Activated B cell treated with CpG ODN at 0.5 μM for 24 hours (primary cell): ENCODE measurements around the gene RTEL1. TPM values are rescaled to one million over a fixed set of nuclear protein-coding genes. Genes with fewer than 3 reads are reported as not detected.
A peak's percentile ranks its signal among the peaks of the same experiment; 100 is the strongest.
"Not testable (repeated sequence)": the region's sequence is repeated elsewhere in the genome, so short reads cannot be mapped to it uniquely, and the experiment has no call there.

Source experiments
- ATAC-seq: fragments of 200-7000 bp; cut with Tn5 transposase; one replicate; pipeline ENCODE4 v1.10.0; 2021; ENCODE audit warnings: low read depth, mild to moderate bottlenecking, moderate library complexity
- CTCF ChIA-PET: fragments of 350-600 bp; sonication (Branson Sonifier 250); formaldehyde crosslinking; loops from one replicate; lab custom pipeline; 2021; ENCODE audit warnings: antibody characterized with exemption; lab: Charles Lee
- POLR2A ChIA-PET: fragments of 350-600 bp; sonication (Branson Sonifier 250); formaldehyde crosslinking; loops from one replicate; lab custom pipeline; 2021; ENCODE audit warnings: antibody characterized with exemption; lab: Charles Lee
- DNase-seq: peaks from one replicate; pipeline ENCODE4 v3.0.0; 2022
- H3K27ac Mint-ChIP-seq: one replicate; pipeline ENCODE4 v1.8.0; 2020; ENCODE audit warnings: mixed read lengths
- H3K27me3 Mint-ChIP-seq: one replicate; pipeline ENCODE4 v1.8.0; 2021; ENCODE audit warnings: mixed read lengths
- H3K36me3 Mint-ChIP-seq: one replicate; pipeline ENCODE4 v1.8.0; 2021; ENCODE audit warnings: low read depth, mixed read lengths
- H3K4me1 Mint-ChIP-seq: one replicate; pipeline ENCODE4 v1.8.0; 2021; ENCODE audit warnings: mixed read lengths
- H3K4me3 Mint-ChIP-seq: one replicate; pipeline ENCODE4 v1.8.0; 2020; ENCODE audit warnings: mild to moderate bottlenecking, mixed read lengths
- H3K9me3 Mint-ChIP-seq: one replicate; pipeline ENCODE4 v1.8.0; 2020; ENCODE audit warnings: mixed read lengths
- intact Hi-C: fragments of 100-400 bp; cut with micrococcal nuclease; formaldehyde crosslinking; loops from one replicate; pipeline ENCODE4 v1.15.1; 2024
- total RNA-seq: library from RNA; stranded (reverse); gene quantifications from 2 replicates; pipeline ENCODE4 v1.2.3, GENCODE V29; 2022
- TF ChIP-seq, protein P1 (sequence below): fragments of 200-600 bp; IDR thresholded peaks from one replicate; pipeline ENCODE4 v1.8.0; 2022; ENCODE audit warnings: antibody characterized with exemption, mild to moderate bottlenecking

Gene RTEL1
- total RNA-seq, 1 donor from 2014 or later, result 33.8 TPM

- peaks cover 30% of the 10 kb centered on the region for H3K36me3 Mint-ChIP-seq
- ATAC-seq (no peak), DNase-seq (no peak)
- no peak overlapping the region for H3K27ac Mint-ChIP-seq
- TF ChIP-seq, protein P1, sequence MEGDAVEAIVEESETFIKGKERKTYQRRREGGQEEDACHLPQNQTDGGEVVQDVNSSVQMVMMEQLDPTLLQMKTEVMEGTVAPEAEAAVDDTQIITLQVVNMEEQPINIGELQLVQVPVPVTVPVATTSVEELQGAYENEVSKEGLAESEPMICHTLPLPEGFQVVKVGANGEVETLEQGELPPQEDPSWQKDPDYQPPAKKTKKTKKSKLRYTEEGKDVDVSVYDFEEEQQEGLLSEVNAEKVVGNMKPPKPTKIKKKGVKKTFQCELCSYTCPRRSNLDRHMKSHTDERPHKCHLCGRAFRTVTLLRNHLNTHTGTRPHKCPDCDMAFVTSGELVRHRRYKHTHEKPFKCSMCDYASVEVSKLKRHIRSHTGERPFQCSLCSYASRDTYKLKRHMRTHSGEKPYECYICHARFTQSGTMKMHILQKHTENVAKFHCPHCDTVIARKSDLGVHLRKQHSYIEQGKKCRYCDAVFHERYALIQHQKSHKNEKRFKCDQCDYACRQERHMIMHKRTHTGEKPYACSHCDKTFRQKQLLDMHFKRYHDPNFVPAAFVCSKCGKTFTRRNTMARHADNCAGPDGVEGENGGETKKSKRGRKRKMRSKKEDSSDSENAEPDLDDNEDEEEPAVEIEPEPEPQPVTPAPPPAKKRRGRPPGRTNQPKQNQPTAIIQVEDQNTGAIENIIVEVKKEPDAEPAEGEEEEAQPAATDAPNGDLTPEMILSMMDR, result no peak
- H3K27me3 Mint-ChIP-seq, result no peaks in the 10 kb centered on the region
- POLR2A ChIA-PET, result no interaction called here
- H3K9me3 Mint-ChIP-seq, result no peaks in the 10 kb centered on the region
- peaks cover 5% of the 10 kb centered on the region for H3K4me1 Mint-ChIP-seq
- intact Hi-C loops, result no loop called here
- CTCF ChIA-PET, result interaction anchor here (0.8 kb wide), 1 partner anchor 30 kb away, joined by 3 read pairs; no protein-coding TSS in a partner anchor
- no peak overlapping the region for H3K4me3 Mint-ChIP-seq
Measured at GRCh38 chr20:63612276-63612931, 45.7 kb upstream of the RTEL1 start.

DNA sequence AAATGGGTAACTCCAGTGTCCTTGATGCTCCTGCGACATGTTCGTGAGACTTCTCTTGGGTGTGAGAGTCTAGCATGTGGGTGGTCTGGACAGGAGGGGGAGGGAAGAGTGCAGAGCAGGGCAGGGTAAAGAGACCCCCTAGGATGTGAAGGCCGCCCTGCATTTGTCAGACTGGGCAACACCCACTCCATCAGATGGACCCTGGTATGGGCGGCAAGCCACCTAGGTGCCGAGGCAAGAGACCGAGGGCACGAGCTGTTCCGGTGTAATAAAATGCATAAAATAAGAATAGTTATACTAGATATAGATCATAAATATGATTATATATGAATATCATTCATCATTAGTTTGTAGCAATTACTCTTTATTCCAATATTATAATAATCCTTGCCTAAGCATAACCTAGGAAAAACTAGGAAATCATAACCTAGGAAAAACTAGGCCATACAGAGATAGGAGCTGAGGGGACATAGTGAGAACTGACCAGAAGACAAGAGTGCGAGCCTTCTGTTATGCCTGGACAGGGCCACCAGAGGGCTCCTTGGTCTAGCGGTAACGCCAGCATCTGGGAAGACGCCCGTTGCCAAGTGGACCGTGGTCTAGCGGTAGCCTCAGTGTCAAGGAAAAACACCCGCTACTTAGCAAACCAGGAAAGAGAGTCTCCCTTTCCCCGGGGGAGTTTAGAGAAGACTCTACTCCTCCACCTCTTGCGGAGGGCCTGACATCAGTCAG is 44.1 kb upstream of the RTEL1 start:
- CTCF ChIA-PET, H3K27ac Mint-ChIP-seq, ATAC-seq, H3K27me3 Mint-ChIP-seq, H3K4me1 Mint-ChIP-seq, intact Hi-C loops, DNase-seq, H3K9me3 Mint-ChIP-seq, H3K4me3 Mint-ChIP-seq: not testable (repeated sequence)
- H3K36me3 Mint-ChIP-seq, result peaks cover 45% of the 10 kb centered on the region
- POLR2A ChIA-PET, result interaction anchor here (1.3 kb wide), 1 partner anchor 13 kb away, joined by 4 read pairs; the partner anchor contains the start of gene GMEB2

DNA sequence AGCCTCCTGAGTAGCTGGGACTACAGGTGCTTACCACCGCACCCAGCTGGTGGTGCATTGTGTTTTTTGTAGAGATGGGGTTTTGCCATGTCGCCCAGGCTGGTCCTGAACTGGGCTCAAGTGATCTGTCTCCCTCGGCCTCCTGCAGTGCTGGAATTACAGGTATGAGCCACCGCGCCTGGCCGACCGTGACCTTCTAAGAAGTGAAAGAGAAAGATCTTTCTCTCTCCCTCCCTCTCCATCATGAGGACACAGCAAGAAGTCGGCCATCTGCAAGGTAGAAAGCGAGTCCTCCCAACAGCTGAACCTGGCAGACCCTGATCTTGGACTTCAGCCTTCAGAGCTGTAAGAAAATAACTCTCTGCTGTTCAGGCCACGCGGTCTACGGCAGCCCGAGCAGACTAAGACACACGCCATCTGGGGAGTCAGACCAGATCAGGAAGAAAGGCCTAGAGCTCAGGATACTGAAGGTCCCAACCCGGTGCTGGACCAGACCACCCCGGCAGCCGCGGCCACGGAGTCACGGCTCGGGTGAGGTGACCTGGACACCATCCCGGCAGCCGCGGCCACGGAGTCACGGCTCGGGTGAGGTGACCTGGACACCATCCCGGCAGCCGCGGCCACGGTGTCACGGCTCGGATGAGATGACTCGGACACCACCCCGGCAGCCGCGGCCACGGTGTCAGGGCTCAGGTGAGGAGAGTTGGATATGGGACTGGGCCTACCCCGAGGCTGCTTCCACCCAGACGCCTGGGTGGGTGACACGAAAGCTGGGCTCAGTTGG is 40.8 kb upstream of the RTEL1 start:
- peaks cover 53% of the 10 kb centered on the region for H3K36me3 Mint-ChIP-seq
- H3K27me3 Mint-ChIP-seq, result no peaks in the 10 kb centered on the region
- no peak for ATAC-seq
- peak overlapping the region; percentile 12 for H3K27ac Mint-ChIP-seq
- ChIA-PET CTCF (interaction anchor here (2.1 kb wide), 1 partner anchor 25 kb away, joined by 6 read pairs; no protein-coding TSS in a partner anchor), POLR2A (interaction anchor here (0.7 to 1.1 kb wide), 4 partner anchors 14 to 421 kb away, joined by 3 to 6 read pairs (median 4); no protein-coding TSS in a partner anchor)
- no peaks in the 10 kb centered on the region for H3K9me3 Mint-ChIP-seq
- TF ChIP-seq, protein P1, result no peak
- intact Hi-C loops, result no loop called here
- peaks cover 7% of the 10 kb centered on the region for H3K4me1 Mint-ChIP-seq
- no peak overlapping the region for H3K4me3 Mint-ChIP-seq
- no peak for DNase-seq

DNA sequence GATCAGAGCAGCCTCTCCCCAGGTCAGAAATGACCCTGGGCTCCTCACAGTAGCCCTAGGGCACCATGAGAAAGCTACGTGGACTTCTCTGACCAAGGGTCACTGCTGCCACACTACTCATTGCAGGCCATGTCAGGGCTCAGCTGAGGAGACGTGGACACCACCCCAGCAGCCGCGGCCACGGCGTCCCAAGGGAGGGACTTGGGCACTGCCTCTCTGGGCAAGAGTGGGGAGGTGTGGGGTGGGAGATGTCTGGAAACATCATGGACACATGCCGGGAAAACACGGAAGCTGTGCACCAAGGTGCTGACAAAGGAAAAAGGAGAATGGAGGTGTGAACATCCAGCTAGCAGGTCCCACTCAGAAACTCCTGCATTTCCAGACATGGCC is 40.2 kb upstream of the RTEL1 start:
- H3K36me3 Mint-ChIP-seq, result peaks cover 57% of the 10 kb centered on the region
- TF ChIP-seq, protein P1, result no peak
- no peak overlapping the region for H3K4me3 Mint-ChIP-seq
- DNase-seq, result no peak
- peaks cover 10% of the 10 kb centered on the region for H3K4me1 Mint-ChIP-seq
- intact Hi-C loops, result no loop called here
- H3K9me3 Mint-ChIP-seq, result no peaks in the 10 kb centered on the region
- H3K27me3 Mint-ChIP-seq, result no peaks in the 10 kb centered on the region
- ChIA-PET CTCF (interaction anchor here (2.1 kb wide), 1 partner anchor 25 kb away, joined by 6 read pairs; no protein-coding TSS in a partner anchor), POLR2A (interaction anchor here (1.1 to 1.4 kb wide), 4 partner anchors 22 to 79 kb away, joined by 3 to 6 read pairs (median 3); no protein-coding TSS in a partner anchor)
- ATAC-seq, result no peak
- H3K27ac Mint-ChIP-seq, result no peak overlapping the region

DNA sequence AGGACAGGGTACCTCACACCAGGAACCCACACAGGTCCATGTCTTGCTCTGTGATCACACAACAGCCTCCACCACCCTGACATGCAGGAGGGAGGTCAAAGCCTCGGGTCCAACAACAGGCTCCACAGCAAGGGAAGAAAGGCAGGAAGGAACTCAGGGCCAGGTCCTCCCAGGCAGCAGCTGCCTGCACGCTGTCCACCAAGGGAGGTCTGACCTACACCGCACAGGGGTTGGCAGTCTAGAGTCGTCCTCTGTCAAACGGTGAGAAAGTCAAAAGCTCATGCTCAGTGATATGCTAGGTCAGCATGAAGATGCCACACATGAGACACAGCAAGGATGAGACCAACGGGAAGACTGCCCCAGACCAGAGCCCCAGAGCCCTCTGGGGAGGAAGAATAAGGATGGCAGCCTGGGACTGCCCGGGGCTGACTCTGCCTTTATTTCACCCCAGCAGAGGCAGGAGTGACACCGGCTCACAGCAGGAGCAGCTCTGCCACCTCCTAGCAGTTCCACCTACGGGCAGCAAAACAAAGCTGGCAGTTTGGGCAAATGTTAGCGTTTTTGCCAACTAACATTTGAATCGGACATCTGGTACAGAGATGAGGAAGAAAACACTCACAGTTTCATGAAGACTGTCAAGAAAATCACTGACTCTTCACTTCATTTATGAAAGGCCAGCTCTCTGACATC is 39.7 kb upstream of the RTEL1 start:
- TF ChIP-seq, protein P1, result no peak
- Mint-ChIP-seq H3K27ac (no peak overlapping the region), H3K27me3 (no peaks in the 10 kb centered on the region), H3K36me3 (peaks cover 53% of the 10 kb centered on the region), H3K4me3 (no peak overlapping the region), H3K9me3 (no peaks in the 10 kb centered on the region), H3K4me1 (peaks cover 11% of the 10 kb centered on the region)
- DNase-seq (no peak), ATAC-seq (no peak)
- ChIA-PET CTCF (interaction anchor here (2.1 kb wide), 1 partner anchor 24 kb away, joined by 6 read pairs; no protein-coding TSS in a partner anchor), POLR2A (interaction anchor here (1.1 to 1.4 kb wide), 3 partner anchors 21 to 80 kb away, joined by 3 to 6 read pairs (median 3); no protein-coding TSS in a partner anchor)
- intact Hi-C loops, result no loop called here
